Rectal smooth muscle tissue (tissue), 1 donor: ENCODE measurements around the gene CDC42EP2.

Source experiments
- H3K27ac ChIP-seq: one replicate; pipeline ENCODE4 v1.7.0; 2013; ENCODE audit warnings: low read depth, low read length, inconsistent platforms
- H3K27me3 ChIP-seq: one replicate; pipeline ENCODE4 v1.7.0; 2013; ENCODE audit warnings: low read length; ENCODE audit not compliant: control insufficient read depth, insufficient read depth
- H3K36me3 ChIP-seq: one replicate; pipeline ENCODE4 v1.7.0; 2013; ENCODE audit warnings: low read length; ENCODE audit not compliant: control insufficient read depth, insufficient read depth
- H3K4me1 ChIP-seq: one replicate; pipeline ENCODE4 v1.7.0; 2013; ENCODE audit warnings: low read length; ENCODE audit not compliant: control insufficient read depth, insufficient read depth
- H3K4me3 ChIP-seq: one replicate; pipeline ENCODE4 v1.7.0; 2013; ENCODE audit warnings: low read length
- H3K9ac ChIP-seq: one replicate; pipeline ENCODE4 v1.7.0; 2013; ENCODE audit warnings: low read length

CDC42EP2 gene

GRCh38 chr11:65314501-65315203 lies at the start of gene CDC42EP2:
TSS of gene CDC42EP2 (plus strand) at chr11:65314866. CDS start at chr11:65320899, 6,033 bp downstream.
- Histone ChIP-seq H3K4me1 (peaks cover 21% of the 10 kb centered on the region), H3K36me3 (no peaks in the 10 kb centered on the region), H3K27me3 (no peaks in the 10 kb centered on the region), H3K27ac (peak within 1 kb of the TSS; percentile 93), H3K4me3 (peak within 1 kb of the TSS; percentile 96), H3K9ac (peak within 1 kb of the TSS; percentile 73)

- Histone ChIP-seq H3K27me3 (no peaks in the 10 kb centered on the region), H3K4me3 (no peak overlapping the region), H3K27ac (no peak overlapping the region), H3K9ac (no peak overlapping the region), H3K4me1 (peaks cover 6% of the 10 kb centered on the region), H3K36me3 (peaks cover 3% of the 10 kb centered on the region)
These were observed 48.5 kb upstream of the CDC42EP2 start for GRCh38 chr11:65266210-65266609.

GRCh38 chr11:65274735-65275682 lies 39.7 kb upstream of the CDC42EP2 start:
- Histone ChIP-seq H3K4me1 (peaks cover 17% of the 10 kb centered on the region), H3K27me3 (no peaks in the 10 kb centered on the region), H3K27ac (no peak overlapping the region), H3K9ac (no peak overlapping the region), H3K36me3 (peaks cover 3% of the 10 kb centered on the region), H3K4me3 (no peak overlapping the region)

- peaks cover 17% of the 10 kb centered on the region for H3K4me1 ChIP-seq
- H3K36me3 ChIP-seq: peaks cover under 1% of the 10 kb centered on the region
- no peaks in the 10 kb centered on the region for H3K27me3 ChIP-seq
- no peak overlapping the region for H3K27ac ChIP-seq
- H3K9ac ChIP-seq: no peak overlapping the region
- H3K4me3 ChIP-seq: no peak overlapping the region
These were observed 38.8 kb upstream of the CDC42EP2 start for GRCh38 chr11:65275906-65276305.

- no peaks in the 10 kb centered on the region for H3K27me3 ChIP-seq
- H3K4me3 ChIP-seq: no peak overlapping the region
- no peak overlapping the region for H3K9ac ChIP-seq
- no peak overlapping the region for H3K27ac ChIP-seq
- H3K36me3 ChIP-seq: peaks cover 7% of the 10 kb centered on the region
- peaks cover 17% of the 10 kb centered on the region for H3K4me1 ChIP-seq
These were observed 36.9 kb upstream of the CDC42EP2 start for GRCh38 chr11:65277631-65278277.

- no peak overlapping the region for H3K9ac ChIP-seq
- H3K27me3 ChIP-seq: no peaks in the 10 kb centered on the region
- H3K27ac ChIP-seq: no peak overlapping the region
- H3K4me3 ChIP-seq: no peak overlapping the region
- peaks cover 7% of the 10 kb centered on the region for H3K36me3 ChIP-seq
- H3K4me1 ChIP-seq: peaks cover 17% of the 10 kb centered on the region
These were observed 36.3 kb upstream of the CDC42EP2 start for GRCh38 chr11:65278356-65278755.

GRCh38 chr11:65279279-65279678 lies 35.4 kb upstream of the CDC42EP2 start:
- Histone ChIP-seq H3K4me3 (no peak overlapping the region), H3K4me1 (peaks cover 17% of the 10 kb centered on the region), H3K9ac (no peak overlapping the region), H3K27me3 (no peaks in the 10 kb centered on the region), H3K27ac (peak overlapping the region; percentile 4), H3K36me3 (peaks cover 7% of the 10 kb centered on the region)

GRCh38 chr11:65279741-65280440 lies 34.8 kb upstream of the CDC42EP2 start:
- Histone ChIP-seq H3K4me3 (no peak overlapping the region), H3K9ac (no peak overlapping the region), H3K4me1 (peaks cover 17% of the 10 kb centered on the region), H3K36me3 (peaks cover 7% of the 10 kb centered on the region), H3K27ac (peak overlapping the region; percentile 37), H3K27me3 (no peaks in the 10 kb centered on the region)

- no peak overlapping the region for H3K4me3 ChIP-seq
- H3K27ac ChIP-seq: peak overlapping the region; percentile 37
- no peak overlapping the region for H3K9ac ChIP-seq
- peaks cover 7% of the 10 kb centered on the region for H3K36me3 ChIP-seq
- H3K27me3 ChIP-seq: no peaks in the 10 kb centered on the region
- H3K4me1 ChIP-seq: peaks cover 12% of the 10 kb centered on the region
These were observed 34.0 kb upstream of the CDC42EP2 start for GRCh38 chr11:65280646-65281045.

GRCh38 chr11:65286686-65287085 lies 28.0 kb upstream of the CDC42EP2 start:
- no peak overlapping the region for H3K4me3 ChIP-seq
- H3K27me3 ChIP-seq: no peaks in the 10 kb centered on the region
- H3K9ac ChIP-seq: no peak overlapping the region
- no peak overlapping the region for H3K27ac ChIP-seq
- peaks cover 3% of the 10 kb centered on the region for H3K36me3 ChIP-seq
- peaks cover 15% of the 10 kb centered on the region for H3K4me1 ChIP-seq

- no peak overlapping the region for H3K9ac ChIP-seq
- H3K27me3 ChIP-seq: no peaks in the 10 kb centered on the region
- no peak overlapping the region for H3K4me3 ChIP-seq
- no peak overlapping the region for H3K27ac ChIP-seq
- peaks cover 21% of the 10 kb centered on the region for H3K4me1 ChIP-seq
- no peaks in the 10 kb centered on the region for H3K36me3 ChIP-seq
These were observed 27.1 kb upstream of the CDC42EP2 start for GRCh38 chr11:65287601-65288000.
